KBM-7 (cell line): ENCODE data around the gene CEL.

Source experiments
- DNase-seq: peaks from one replicate; pipeline ENCODE4 v3.0.0-alpha.2; 2015
- in situ Hi-C: fragments of 300-500 bp; cut with MboI; formaldehyde crosslinking; loops from 2 replicates; pipeline ENCODE4 v1.14.3; 2020; ENCODE audit warnings: low sequenced_read_pairs, low pct_unique_long_range_greater_than_20kb, mixed read lengths

CEL gene

GRCh38 chr9:133045132-133045531 is 16.6 kb upstream of the CEL start:
- no peak for DNase-seq
- in situ Hi-C loops, result no loop called here

GRCh38 chr9:133046196-133046899 is 15.4 kb upstream of the CEL start:
- in situ Hi-C loops, result no loop called here
- no peak for DNase-seq

GRCh38 chr9:133046900-133047295 is 14.9 kb upstream of the CEL start:
- no peak for DNase-seq
- in situ Hi-C loops, result no loop called here

GRCh38 chr9:133048595-133048994 is 13.2 kb upstream of the CEL start:
- in situ Hi-C loops, result no loop called here
- peak; percentile 47 for DNase-seq

- in situ Hi-C loops, result no loop called here
Observed at GRCh38 chr9:133049043-133049442, 12.7 kb upstream of the CEL start.

GRCh38 chr9:133050142-133050541 is 11.6 kb upstream of the CEL start:
- in situ Hi-C loops, result no loop called here

More at GRCh38 chr9:133049043-133049442, 12.7 kb upstream of the CEL start:
- DNase-seq, result no peak

GRCh38 chr9:133050781-133051180 is 11.0 kb upstream of the CEL start:
- in situ Hi-C loops, result no loop called here
- no peak for DNase-seq

More at GRCh38 chr9:133050142-133050541, 11.6 kb upstream of the CEL start:
- no peak for DNase-seq

- no peak for DNase-seq
- in situ Hi-C loops, result no loop called here
Observed at GRCh38 chr9:133051281-133051900, 10.4 kb upstream of the CEL start.

GRCh38 chr9:133051966-133052539 is 9.7 kb upstream of the CEL start:
- in situ Hi-C loops, result no loop called here
- DNase-seq, result no peak

- no peak for DNase-seq
- in situ Hi-C loops, result no loop called here
Observed at GRCh38 chr9:133054194-133054890, 7.4 kb upstream of the CEL start.

- DNase-seq, result no peak
- in situ Hi-C loops, result no loop called here
Observed at GRCh38 chr9:133054966-133055365, 6.8 kb upstream of the CEL start.

GRCh38 chr9:133055788-133056420 is 5.9 kb upstream of the CEL start:
- DNase-seq, result no peak
- in situ Hi-C loops, result no loop called here

GRCh38 chr9:133056533-133056932 is 5.2 kb upstream of the CEL start:
- DNase-seq, result no peak
- in situ Hi-C loops, result no loop called here

- in situ Hi-C loops, result no loop called here
Observed at GRCh38 chr9:133057006-133057405, 4.8 kb upstream of the CEL start.

GRCh38 chr9:133057553-133057952 is 4.2 kb upstream of the CEL start:
- in situ Hi-C loops, result no loop called here
- no peak for DNase-seq

More at GRCh38 chr9:133057006-133057405, 4.8 kb upstream of the CEL start:
- DNase-seq, result no peak

- no peak for DNase-seq
- in situ Hi-C loops, result no loop called here
Observed at GRCh38 chr9:133058071-133058470, 3.7 kb upstream of the CEL start.

- DNase-seq, result peak; percentile 36
- in situ Hi-C loops, result no loop called here
Observed at GRCh38 chr9:133058550-133059320, 3.0 kb upstream of the CEL start.

- peak; percentile 19 for DNase-seq
- in situ Hi-C loops, result no loop called here
Observed at GRCh38 chr9:133059623-133060022, 2.2 kb upstream of the CEL start.

- peak; percentile 53 for DNase-seq
- in situ Hi-C loops, result no loop called here
Observed at GRCh38 chr9:133060417-133060841, 1.4 kb upstream of the CEL start.
